Measurements from ENCODE around the gene ADAMTS15. TPM values are rescaled to one million over a fixed set of nuclear protein-coding genes. Genes with fewer than 3 reads are reported as not detected.

Gene ADAMTS15
- total RNA-seq, 1 donor: 2.2 TPM

DNA sequence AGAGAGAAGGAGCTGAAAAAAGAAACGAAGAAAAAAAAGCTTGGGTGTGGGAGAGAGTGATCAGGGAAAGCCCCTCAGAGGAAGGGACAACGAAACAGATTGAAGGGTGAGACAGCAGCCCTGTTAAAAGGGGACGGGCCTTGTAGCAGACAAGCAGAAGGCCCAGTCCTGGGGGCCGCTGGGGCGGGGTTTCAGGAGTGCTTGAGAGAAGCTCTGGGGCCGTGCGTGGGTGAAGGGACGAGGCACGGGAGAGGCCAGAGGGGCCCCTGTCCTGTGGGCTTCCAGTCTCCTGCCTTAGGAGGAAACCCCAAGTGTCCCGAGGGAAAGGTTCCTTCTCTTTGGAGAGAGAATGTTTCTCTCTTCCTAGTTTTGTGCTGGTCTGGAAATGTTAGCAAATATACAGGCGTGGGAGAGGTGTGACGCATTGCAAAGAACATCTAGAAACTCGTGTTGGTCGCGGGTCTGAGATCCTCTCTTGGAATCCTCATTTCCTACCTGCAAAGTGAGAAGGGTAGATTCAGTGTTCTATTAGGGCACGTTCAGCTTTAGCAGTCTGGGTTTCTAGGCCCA is 28.6 kb downstream of the ADAMTS15 start:
- no peak for DNase-seq (ENCODE audit: low read depth)
- TF ChIP-seq, protein P1, sequence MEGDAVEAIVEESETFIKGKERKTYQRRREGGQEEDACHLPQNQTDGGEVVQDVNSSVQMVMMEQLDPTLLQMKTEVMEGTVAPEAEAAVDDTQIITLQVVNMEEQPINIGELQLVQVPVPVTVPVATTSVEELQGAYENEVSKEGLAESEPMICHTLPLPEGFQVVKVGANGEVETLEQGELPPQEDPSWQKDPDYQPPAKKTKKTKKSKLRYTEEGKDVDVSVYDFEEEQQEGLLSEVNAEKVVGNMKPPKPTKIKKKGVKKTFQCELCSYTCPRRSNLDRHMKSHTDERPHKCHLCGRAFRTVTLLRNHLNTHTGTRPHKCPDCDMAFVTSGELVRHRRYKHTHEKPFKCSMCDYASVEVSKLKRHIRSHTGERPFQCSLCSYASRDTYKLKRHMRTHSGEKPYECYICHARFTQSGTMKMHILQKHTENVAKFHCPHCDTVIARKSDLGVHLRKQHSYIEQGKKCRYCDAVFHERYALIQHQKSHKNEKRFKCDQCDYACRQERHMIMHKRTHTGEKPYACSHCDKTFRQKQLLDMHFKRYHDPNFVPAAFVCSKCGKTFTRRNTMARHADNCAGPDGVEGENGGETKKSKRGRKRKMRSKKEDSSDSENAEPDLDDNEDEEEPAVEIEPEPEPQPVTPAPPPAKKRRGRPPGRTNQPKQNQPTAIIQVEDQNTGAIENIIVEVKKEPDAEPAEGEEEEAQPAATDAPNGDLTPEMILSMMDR (IDR thresholded peaks at IDR 0.05; ENCODE audit: insufficient read depth, low read depth, low read length): no peak

GRCh38 chr11:130477586-130478203 is 29.2 kb downstream of the ADAMTS15 start:
- H3K4me3 ChIP-seq (ENCODE audit: low read depth, low read length): no peak overlapping the region
- no peak for DNase-seq (ENCODE audit: low read depth)
- TF ChIP-seq, protein P1 (IDR thresholded peaks at IDR 0.05; ENCODE audit: insufficient read depth, low read depth, low read length): no peak

More for the DNA sequence above, 28.6 kb downstream of the ADAMTS15 start:
- no peak overlapping the region for H3K4me3 ChIP-seq (ENCODE audit: low read depth, low read length)

DNA sequence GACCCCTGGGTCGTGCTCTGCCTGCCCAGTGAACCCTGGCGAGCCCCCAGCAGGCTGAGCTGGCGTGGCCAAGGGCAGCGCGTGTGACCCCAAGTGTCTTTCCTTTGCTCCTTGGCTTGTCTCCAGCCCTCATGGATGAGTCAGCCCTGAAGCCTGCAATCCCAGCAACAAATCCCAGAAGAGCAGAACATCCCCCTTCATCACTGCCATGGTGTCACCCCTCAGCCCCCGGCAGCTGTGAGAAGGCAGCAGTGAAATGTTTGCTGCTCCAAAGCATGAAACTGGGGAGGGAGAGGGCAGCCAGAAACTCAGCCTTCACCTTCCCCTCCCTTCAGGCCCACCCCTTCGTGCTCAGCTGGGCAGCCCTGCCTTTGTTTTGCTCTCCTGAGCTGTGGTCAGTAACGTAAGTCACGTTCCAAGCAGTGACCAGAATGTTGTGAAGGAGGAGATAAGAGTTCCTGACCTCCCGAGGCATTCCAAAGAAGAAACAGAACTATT is 29.8 kb downstream of the ADAMTS15 start:
- DNase-seq (ENCODE audit: low read depth): peak; percentile 96
- TF ChIP-seq, protein P1 (IDR thresholded peaks at IDR 0.05; ENCODE audit: insufficient read depth, low read depth, low read length): no peak
- no peak overlapping the region for H3K4me3 ChIP-seq (ENCODE audit: low read depth, low read length)

DNA sequence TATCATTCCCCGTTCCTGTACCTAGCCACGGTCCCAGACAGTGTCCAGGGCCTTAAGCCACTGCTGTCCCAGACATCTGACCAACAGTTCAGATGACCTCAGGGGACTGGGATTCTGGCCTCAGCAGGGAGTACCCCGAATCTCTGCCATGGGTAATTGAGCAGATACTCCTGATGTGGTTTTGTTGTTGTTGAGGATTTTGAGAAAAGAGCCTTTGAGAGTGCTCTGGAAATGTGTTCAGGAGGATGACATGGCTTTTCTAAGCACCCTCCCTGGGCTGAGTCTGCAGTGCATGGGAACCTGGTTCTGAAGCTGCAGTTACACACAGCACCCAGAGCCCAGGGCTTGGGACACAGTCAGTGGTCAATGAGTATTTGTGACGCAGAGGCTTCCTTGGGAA is 30.4 kb downstream of the ADAMTS15 start:
- no peak overlapping the region for H3K4me3 ChIP-seq (ENCODE audit: low read depth, low read length)
- TF ChIP-seq, protein P1 (IDR thresholded peaks at IDR 0.05; ENCODE audit: insufficient read depth, low read depth, low read length): no peak
- peak; percentile 43 for DNase-seq (ENCODE audit: low read depth)

DNA sequence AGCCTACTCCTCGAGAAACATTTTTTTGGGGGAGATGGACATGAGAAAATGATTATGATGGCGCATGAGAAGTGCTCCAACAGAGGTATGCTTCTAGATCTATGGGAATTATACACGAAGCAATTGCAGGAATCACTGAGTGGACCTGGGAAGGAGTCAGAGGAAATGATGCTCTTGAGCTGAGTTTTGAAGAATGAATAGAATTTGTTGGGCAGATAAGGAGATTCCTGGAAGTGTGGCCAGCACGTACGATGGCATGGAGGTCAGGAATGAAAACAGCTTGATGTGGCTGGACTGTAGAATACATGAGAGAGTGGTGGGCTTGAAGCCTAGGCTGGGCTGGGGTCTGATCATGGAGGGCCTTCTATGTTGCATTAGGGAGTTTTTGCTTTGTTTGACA is 31.7 kb downstream of the ADAMTS15 start:
- TF ChIP-seq, protein P1 (IDR thresholded peaks at IDR 0.05; ENCODE audit: insufficient read depth, low read depth, low read length): no peak
- DNase-seq (ENCODE audit: low read depth): peak; percentile 64
- H3K4me3 ChIP-seq (ENCODE audit: low read depth, low read length): no peak overlapping the region

GRCh38 chr11:130480711-130481140 is 32.3 kb downstream of the ADAMTS15 start:
- DNase-seq (ENCODE audit: low read depth): peak; percentile 23
- no peak overlapping the region for H3K4me3 ChIP-seq (ENCODE audit: low read depth, low read length)
- TF ChIP-seq, protein P1 (IDR thresholded peaks at IDR 0.05; ENCODE audit: insufficient read depth, low read depth, low read length): no peak
